Inflammatory macrophage treated with lipopolysaccharide for 1 hour (primary cell): ENCODE measurements around the gene OR8B12.

Experiments used
- DNase-seq, 2 donors: peaks; one replicate each; pipeline ENCODE4 v3.0.0-alpha.2; 2020 to 2022

The OR8B12 gene, protein sequence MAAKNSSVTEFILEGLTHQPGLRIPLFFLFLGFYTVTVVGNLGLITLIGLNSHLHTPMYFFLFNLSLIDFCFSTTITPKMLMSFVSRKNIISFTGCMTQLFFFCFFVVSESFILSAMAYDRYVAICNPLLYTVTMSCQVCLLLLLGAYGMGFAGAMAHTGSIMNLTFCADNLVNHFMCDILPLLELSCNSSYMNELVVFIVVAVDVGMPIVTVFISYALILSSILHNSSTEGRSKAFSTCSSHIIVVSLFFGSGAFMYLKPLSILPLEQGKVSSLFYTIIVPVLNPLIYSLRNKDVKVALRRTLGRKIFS

GRCh38 chr11:124543554-124543953 is at the start of gene OR8B12:
Gene OR8B12 (minus strand): TSS chr11:124543654. CDS start chr11:124543654, 0 bp downstream.
- DNase-seq: no peak

DNA sequence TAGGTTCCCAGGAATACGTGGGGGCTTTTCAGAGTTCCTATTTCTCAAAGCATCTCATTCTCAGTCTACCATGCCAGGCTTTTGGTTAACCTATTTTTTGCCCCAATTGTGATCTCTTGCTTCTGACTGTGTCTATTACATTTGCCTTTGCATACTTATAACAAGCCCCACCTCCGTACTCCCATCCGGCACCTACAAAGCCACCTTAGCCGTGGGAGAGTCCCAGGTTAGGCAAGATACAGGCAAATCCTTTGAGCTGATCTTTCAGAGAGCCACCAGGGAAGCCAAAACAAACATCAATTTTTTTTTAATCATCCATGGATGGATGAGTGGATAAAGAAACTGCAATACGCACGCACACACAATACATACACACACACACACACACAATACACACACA is 49.2 kb upstream of the OR8B12 start:
- no peak for DNase-seq

DNA sequence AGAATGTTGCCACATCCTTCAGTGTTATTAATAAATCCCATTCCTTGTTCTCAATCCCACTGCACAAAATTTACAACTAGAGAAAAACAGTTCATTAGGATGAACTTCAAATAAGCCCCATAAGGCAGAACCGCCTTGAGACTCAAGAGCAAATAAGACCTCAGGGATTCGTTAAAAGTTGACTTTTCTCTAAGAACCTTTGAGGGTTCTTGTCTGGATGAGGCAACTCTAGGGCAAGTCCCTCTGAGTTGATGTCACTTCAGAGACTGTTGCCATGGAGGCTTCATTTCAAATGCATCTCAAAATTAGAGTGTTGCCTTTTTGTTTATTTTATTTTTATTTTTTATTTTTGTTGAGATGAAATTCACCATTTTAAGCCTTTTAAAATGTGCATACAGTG is 48.0 kb upstream of the OR8B12 start:
- DNase-seq: no peak

DNA sequence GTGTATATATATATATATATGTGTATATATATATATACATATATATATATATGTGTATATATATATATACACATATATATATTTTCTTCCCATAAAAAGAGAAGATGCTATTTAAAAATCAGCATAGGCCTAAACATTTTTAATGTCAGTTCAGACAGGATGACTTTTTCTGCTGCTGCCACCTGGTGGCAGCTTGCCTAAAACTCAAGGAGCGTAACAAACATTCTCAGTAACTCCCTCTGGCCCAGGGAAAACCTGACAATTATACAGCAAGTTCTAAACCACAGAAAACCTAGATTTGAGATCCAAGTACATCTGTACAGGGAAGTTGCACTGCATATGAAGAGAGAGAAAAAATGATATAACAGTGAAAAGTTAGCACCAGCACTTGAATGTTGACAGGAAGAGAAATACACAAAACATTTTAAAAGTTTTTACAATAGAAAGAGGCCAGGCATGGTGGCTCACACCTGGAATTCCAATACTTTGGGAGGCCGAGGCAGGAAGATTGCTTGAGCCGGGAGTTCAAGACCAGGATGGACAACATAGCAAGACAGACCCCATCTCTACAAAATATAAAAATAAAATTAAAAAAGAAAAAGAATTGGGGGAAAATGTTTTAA is 42.9 kb upstream of the OR8B12 start:
- peak; percentile 28 to 81 for DNase-seq

DNA sequence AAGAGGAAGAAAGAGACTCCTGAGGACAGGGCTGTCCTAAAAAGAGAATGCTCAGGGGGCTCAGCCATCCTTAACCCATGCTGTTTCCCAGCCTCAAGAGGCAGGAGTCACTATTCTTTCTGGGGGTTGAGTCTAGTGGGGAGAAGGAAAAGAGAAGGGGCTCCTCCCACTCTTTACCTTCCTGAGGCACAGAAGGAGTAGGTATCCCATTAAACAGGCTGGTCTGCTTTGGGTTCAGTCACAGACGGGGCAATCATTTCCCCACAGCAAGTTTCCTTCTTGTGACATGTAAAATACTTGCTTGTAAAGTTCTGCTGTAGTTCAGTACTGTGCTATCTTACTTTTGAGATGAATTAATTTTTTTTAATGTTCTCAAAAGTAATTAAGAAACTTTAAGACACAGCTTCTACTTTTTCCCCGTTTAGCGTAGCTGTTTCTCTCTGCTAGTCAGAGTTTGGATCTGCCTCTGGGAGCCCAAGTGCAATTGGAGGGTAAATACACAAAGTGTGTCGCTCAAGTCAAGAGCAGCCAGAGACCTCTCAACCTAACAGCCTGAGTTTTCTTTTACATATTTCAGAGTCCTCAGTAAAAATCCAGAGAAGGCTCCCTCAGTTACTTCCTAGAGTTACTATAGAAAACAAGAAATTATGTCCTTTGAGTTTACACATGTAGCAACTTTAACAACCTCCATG is 41.4 kb upstream of the OR8B12 start:
- DNase-seq: no peak

DNA sequence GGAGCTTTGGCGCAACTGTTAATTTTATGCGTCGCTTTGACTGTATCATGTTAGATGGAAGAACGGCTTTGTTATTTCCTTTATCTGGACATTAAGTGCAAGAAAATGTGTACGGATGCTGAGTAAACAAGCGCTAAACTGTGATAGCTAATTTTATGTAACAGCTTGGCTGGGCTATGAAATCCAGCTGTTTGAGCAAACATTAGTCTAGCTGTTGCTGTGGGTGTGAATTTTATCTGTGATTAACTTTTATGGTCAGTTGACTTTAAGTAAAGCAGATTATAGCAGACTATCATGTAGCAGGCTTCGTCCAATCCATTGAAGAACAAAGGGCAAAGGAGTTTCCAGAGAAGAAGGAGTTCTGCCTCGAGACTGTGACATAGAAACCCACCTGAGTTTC is 40.3 kb upstream of the OR8B12 start:
- DNase-seq: no peak

DNA sequence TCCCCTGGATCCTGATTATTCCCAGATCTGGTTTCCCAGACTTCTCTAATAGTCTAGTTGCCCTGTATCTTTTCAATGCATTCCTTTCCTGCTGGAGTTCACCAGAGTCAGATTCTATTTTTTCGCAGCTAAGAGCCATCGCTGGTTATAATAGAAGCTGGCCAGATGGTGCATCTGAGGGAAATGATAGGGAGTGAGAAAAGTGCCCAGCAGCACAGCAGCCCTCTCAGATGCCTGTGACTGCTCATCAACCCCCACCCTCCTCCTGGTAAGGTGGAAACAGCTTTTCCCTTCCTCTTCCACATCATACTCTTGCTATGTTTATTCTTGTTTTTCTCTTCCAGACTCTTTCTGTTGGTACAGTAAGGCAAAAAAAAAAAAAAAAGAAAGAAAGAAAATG is 39.1 kb upstream of the OR8B12 start:
- no peak for DNase-seq

- no peak for DNase-seq
These were observed 38.4 kb upstream of the OR8B12 start for GRCh38 chr11:124581817-124582216.

DNA sequence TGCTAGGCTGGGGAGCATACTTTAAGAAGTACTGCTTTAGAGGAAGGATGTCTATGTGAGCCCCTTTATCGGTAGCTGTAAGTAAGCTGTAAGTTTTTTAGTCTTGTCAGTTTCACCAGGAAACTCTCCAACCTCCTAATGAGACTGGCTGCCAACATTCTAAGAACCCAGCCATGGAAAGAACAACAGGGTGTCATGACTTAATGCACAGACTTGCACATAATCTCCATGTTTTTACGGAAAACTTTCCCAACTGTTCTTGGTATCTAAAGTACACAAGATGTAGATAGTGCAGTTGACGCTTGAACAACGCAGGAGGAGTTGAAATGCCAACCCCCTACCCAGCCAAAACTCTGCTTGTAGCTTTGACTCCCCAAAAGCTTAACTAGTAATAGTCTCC is 35.3 kb upstream of the OR8B12 start:
- no peak for DNase-seq

DNA sequence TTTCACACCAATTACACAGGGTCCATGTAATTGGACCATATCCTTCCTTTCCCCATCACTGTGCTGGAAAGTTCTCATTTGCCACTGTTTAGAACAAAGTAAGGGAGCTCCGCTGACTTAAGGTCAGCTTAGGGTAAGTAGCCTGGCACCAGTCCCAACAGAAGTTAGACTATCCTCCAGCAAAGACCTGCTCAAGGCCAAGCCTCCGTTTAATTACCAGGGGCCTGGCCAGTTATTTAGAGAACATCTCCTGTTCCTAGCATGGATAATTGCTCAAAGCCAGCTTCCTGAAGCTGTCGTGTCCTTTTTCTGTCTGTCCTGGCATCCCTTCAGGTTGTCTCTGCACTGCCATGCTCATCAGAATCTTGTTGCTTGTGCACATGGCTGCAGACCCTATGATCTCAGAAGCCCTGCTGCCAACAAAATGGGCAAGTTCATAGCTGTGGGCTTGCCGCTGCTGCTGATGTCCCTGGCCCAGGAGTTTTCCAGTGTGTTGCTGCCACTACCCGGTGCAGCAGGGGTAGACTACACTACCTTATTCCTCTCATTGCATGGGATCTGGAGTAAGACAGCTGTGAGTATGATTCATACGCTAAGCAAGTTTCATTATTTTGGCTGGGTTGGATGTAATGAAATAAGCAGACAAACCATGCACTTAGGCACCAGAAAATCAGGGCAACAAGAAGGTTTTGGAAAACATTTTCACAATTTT is 34.4 kb upstream of the OR8B12 start:
- no peak for DNase-seq

DNA sequence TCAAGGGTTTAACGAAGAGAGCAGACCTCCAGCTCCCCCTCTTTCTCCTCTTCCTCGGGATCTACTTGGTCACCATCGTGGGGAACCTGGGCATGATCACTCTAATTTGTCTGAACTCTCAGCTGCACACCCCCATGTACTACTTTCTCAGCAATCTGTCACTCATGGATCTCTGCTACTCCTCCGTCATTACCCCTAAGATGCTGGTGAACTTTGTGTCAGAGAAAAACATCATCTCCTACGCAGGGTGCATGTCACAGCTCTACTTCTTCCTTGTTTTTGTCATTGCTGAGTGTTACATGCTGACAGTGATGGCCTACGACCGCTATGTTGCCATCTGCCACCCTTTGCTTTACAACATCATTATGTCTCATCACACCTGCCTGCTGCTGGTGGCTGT is 26.7 kb upstream of the OR8B12 start:
- no peak for DNase-seq

DNA sequence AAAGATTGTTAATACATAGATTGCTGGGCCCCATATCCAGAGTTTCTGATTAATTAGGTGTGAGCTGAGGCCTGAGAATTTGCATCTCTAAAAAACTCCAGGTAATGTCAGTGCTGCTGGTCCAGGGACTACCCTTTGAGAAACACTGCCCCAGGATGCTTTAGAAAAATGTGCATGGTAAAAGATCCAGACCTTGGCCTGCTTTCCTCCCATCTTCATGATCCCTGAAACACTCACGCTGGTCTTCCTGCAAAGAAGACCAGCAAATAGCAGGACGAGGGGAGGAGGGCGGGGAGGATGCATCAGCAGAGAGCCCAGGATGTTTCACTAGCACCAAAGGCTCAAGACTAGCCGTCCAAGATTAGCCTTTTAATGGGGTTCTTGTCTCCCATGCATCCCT is 26.2 kb upstream of the OR8B12 start, which contains the start of gene OR8A1:
TSS of gene OR8A1 (plus strand) at position 301 of the 400 bp plus-strand sequence. CDS start 123 bp downstream, outside the sequence.
- DNase-seq: no peak

GRCh38 chr11:124556828-124557227 is 13.4 kb upstream of the OR8B12 start:
- no peak for DNase-seq

DNA sequence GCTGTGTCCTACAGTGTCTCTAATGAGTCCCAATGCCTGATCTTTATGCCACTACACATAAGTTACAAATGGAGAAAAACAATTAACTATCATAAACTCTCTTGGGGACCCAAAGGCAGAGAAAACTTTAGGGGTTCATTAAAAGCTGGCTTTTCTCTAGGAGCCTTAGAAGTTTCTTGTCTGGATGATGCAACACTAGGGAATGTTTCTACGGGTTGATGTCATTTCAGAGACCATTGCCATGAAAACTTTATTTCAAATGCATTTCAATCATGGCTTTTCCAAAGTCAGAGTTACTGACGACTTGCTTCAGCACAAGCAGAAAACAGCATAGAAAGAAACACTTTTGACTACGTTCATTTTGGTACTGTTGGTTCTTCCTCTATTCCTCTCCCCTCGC is 8.5 kb upstream of the OR8B12 start:
- DNase-seq: no peak

- DNase-seq: no peak
These were observed 7.7 kb upstream of the OR8B12 start for GRCh38 chr11:124551189-124551588.

DNA sequence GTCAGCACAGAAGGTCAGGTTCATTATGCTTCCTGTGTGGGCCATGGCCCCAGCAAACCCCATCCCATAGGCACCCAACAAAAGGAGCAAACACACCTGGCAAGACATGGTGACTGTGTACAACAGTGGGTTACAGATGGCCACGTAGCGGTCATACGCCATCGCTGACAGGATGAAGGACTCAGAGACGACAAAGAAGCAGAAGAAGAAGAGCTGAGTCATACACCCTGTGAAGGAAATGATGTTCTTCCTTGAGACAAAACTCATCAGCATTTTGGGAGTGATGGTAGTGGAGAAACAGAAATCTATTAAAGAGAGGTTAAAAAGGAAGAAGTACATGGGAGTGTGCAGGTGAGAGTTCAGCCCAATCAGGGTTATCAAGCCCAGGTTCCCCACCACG is 309 bp downstream of the OR8B12 start:
- DNase-seq: no peak

DNA sequence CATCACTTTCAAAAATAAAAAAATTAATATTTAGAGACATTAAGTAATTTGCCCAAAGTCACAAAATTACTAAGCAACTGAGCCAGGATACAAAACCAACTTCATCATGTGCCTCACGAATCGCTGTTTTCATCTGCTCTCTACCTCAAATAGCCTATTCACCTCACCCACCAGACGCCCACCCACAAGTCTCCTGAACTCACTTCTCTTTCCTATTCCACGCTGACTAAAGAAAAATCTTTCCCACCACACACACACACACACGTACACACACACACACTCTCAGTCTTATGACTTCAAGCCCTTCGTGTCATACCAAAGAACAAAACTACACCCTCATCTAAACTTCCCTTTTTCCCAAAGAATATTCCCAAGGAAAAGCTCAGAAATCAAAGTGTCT is 2.2 kb downstream of the OR8B12 start:
- DNase-seq: peak in 1 of 2 donors; percentile 35

- DNase-seq: no peak
These were observed 5.4 kb downstream of the OR8B12 start for GRCh38 chr11:124538019-124538418.

DNA sequence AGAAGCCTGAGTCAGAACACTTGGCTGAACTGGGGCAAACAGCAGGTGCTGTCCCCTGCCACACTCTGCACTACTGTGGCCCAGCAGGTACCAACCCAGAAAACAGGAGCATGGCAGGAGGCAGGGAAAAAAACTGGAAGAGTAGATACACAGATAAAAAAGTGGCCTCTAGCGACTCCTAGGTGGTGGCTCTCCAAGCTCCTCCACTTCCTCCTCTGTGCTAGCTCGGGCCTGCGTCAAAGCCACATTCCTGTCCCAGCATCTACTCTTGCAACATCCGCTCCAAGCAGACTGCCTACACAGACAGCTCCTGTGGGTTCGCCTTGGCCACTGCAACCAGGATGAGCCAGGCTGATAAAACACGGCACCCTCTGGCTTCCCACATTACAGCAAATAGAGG is 6.9 kb downstream of the OR8B12 start:
- DNase-seq: peak; percentile 31 to 57

DNA sequence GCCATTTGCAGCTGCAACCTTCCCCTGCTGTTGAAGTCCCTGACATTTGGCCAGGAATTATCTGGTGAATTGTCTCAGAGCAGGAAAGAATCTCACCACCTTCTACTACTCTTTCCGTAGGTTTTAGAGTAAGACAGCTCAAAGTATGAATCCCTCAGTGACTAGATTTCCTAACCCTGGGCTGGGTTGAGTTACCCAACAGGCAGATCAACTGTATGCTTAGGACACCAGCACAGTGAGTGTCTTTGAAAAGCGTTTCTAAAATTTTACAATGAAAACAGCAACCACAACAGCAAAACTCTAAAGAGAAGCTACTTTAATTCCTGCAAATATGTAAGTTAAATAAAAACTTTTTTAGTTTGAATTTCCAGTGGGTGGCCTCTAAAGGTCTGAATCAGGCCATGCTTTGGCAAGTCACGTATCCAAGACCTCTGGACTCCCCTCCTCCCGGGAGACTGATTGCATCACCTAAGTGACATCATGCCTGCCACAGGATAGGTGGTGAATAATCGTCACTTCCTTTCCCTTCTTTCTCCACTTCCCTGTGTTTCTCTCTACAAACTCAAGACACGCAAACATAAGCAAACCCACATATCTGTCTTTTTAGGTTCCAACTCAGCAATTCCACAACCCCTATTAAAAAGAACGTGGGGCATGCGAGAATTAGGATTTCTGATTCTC is 7.8 kb downstream of the OR8B12 start:
- DNase-seq: peak in 1 of 2 donors; percentile 16

DNA sequence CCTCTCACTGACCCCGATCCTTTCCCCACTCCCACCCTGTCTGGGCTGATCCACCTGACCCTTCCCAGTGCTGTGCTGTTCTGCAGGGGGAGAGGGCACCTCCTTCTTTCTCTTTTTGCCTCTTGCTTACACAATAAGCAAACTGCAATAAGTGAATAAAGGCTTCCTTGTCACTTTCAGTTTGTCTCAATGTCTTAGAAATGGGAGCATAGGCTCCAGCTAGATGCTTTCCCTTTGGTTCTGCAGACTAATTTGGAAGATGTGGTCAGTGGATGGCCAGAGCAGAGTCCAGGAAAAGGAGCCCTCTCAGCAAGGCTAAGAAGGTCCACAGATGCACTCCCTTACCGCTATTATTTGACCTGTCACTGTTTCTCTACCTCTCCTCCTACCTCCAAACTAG is 9.4 kb downstream of the OR8B12 start:
- no peak for DNase-seq

DNA sequence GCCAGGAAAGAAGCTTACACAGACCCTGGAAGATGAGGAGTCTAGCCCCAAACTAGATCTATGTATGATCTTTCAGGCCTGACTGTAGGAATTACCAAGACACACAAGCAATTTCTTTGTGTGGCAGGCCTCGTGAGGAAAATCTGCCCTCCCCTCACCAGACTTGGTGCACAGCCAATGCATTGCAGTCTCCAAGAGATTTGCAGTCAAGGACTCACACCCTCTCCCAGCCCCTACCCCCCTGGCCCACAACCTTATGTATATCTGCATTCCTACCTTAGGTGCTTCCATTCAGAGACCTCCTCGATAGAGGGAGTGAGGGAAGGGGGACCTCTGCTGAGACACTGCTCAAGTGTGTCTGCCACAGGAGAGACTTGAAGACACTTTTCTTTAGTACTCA is 9.8 kb downstream of the OR8B12 start:
- DNase-seq: no peak

- DNase-seq: no peak
These were observed 23.0 kb downstream of the OR8B12 start for GRCh38 chr11:124520550-124520854.
